ENCODE measurements around the gene CHAD.

The CHAD gene

DNA sequence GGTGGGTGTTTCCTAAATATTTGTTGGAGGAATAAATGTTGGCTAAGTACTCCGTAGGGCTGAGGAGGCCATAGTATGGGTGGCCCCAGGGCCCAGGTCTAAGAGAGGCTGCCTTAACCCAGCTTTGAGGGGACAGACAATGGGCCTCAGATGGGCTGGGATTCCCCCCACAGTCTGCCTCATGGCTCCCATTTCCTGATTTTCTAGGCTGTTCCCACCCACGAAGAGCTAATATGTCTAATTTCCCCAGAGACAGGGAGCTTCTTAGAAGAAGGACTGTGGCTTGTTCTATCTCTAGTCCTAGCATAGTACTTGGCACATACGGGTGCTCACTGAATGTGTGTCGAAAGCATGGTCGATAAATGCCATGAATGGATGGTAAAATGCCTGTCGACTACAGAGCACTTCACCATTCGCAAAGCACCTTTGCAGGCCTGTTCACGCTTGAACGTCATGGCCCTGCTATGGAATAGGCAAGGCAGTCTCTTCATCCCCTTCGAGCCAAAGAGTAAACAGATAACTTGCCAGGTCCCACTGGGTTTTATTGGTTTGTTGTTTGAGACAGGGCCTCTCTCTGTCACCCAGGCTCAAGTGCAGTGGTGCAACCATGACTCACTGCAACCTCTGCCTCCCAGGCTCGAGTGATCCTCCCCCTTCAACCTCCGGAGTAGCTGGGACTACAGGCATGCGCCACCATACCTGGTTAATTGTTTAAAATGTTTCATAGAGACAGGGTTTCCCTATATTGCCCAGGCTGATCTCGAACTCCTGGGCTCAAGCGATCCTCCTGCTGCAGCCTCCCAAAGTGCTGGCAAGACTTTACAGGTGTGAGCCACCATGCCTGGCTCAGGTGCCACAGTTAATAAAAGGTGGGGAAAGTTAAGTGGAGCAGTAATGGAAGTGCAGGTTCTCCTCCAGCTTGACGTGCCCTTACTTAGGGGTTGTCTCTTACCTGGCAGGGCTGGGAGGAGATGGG, 9.7 kb downstream of the CHAD start:
- no peak for ATAC-seq

DNA sequence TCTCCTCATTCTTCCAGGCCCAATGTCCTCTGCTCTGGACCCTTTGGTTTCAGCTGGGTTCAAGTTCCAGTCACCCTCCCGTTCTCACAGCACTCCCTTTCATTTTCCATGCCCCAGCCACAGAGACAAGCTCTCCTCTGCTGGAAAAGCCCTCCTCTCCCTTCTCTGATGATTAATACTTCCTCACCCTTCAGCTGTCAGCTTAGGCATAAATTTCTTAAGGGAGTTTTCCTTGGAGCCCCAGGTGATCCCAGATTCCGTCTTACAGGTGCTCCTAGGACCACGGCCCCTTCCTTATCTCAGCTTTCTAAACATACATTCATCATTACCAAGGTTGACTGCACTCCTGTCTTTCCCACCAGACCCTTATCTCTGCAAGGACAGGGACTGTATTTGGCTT, 10.4 kb downstream of the CHAD start:
- TF ChIP-seq ISL1 (CRISPR knock-in tag; IDR thresholded peaks at IDR 0.05) (no peak), CSDC2 (CRISPR knock-in tag; IDR thresholded peaks at IDR 0.05) (no peak), BACH2 (CRISPR knock-in tag; IDR thresholded peaks at IDR 0.05; ENCODE audit: borderline replicate concordance) (no peak), SNAI2 (CRISPR knock-in tag; IDR thresholded peaks at IDR 0.05) (no peak), ZC3H10 (CRISPR knock-in tag; IDR thresholded peaks at IDR 0.05) (no peak), ZNF565 (CRISPR knock-in tag; conservative IDR thresholded peaks at IDR 0.05; ENCODE audit: low read depth) (no peak)
- ATAC-seq: no peak

More for the DNA sequence above, 9.7 kb downstream of the CHAD start:
- TF ChIP-seq RARB (CRISPR knock-in tag; IDR thresholded peaks at IDR 0.05) (no peak), TOX (CRISPR knock-in tag; IDR thresholded peaks at IDR 0.05; ENCODE audit: borderline replicate concordance) (no peak), ZC3H10 (CRISPR knock-in tag; IDR thresholded peaks at IDR 0.05) (no peak), ARNTL (CRISPR knock-in tag; IDR thresholded peaks at IDR 0.05; ENCODE audit: borderline replicate concordance, low read depth) (no peak), ZNF70 (CRISPR knock-in tag; IDR thresholded peaks at IDR 0.05) (no peak), OSR1 (CRISPR knock-in tag; IDR thresholded peaks at IDR 0.05) (no peak), BACH2 (CRISPR knock-in tag; IDR thresholded peaks at IDR 0.05; ENCODE audit: borderline replicate concordance) (no peak), ZNF8 (CRISPR knock-in tag; IDR thresholded peaks at IDR 0.05) (no peak), ISL1 (CRISPR knock-in tag; IDR thresholded peaks at IDR 0.05) (no peak), GLIS3 (CRISPR knock-in tag; IDR thresholded peaks at IDR 0.05) (no peak), SNAI2 (CRISPR knock-in tag; IDR thresholded peaks at IDR 0.05) (no peak), ZFP30 (CRISPR knock-in tag; IDR thresholded peaks at IDR 0.05) (no peak), ZNF565 (CRISPR knock-in tag; conservative IDR thresholded peaks at IDR 0.05; ENCODE audit: low read depth) (no peak), ZFP3 (CRISPR knock-in tag; IDR thresholded peaks at IDR 0.05) (no peak)
- TF ChIP-seq, protein P1, sequence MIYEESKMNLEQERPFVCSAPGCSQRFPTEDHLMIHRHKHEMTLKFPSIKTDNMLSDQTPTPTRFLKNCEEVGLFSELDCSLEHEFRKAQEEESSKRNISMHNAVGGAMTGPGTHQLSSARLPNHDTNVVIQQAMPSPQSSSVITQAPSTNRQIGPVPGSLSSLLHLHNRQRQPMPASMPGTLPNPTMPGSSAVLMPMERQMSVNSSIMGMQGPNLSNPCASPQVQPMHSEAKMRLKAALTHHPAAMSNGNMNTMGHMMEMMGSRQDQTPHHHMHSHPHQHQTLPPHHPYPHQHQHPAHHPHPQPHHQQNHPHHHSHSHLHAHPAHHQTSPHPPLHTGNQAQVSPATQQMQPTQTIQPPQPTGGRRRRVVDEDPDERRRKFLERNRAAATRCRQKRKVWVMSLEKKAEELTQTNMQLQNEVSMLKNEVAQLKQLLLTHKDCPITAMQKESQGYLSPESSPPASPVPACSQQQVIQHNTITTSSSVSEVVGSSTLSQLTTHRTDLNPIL (CRISPR knock-in tag; IDR thresholded peaks at IDR 0.05; ENCODE audit: low read depth): no peak
- TF ChIP-seq, protein P2, sequence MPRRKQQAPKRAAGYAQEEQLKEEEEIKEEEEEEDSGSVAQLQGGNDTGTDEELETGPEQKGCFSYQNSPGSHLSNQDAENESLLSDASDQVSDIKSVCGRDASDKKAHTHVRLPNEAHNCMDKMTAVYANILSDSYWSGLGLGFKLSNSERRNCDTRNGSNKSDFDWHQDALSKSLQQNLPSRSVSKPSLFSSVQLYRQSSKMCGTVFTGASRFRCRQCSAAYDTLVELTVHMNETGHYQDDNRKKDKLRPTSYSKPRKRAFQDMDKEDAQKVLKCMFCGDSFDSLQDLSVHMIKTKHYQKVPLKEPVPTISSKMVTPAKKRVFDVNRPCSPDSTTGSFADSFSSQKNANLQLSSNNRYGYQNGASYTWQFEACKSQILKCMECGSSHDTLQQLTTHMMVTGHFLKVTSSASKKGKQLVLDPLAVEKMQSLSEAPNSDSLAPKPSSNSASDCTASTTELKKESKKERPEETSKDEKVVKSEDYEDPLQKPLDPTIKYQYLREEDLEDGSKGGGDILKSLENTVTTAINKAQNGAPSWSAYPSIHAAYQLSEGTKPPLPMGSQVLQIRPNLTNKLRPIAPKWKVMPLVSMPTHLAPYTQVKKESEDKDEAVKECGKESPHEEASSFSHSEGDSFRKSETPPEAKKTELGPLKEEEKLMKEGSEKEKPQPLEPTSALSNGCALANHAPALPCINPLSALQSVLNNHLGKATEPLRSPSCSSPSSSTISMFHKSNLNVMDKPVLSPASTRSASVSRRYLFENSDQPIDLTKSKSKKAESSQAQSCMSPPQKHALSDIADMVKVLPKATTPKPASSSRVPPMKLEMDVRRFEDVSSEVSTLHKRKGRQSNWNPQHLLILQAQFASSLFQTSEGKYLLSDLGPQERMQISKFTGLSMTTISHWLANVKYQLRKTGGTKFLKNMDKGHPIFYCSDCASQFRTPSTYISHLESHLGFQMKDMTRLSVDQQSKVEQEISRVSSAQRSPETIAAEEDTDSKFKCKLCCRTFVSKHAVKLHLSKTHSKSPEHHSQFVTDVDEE (CRISPR knock-in tag; IDR thresholded peaks at IDR 0.05): no peak
- TF ChIP-seq, protein P3, sequence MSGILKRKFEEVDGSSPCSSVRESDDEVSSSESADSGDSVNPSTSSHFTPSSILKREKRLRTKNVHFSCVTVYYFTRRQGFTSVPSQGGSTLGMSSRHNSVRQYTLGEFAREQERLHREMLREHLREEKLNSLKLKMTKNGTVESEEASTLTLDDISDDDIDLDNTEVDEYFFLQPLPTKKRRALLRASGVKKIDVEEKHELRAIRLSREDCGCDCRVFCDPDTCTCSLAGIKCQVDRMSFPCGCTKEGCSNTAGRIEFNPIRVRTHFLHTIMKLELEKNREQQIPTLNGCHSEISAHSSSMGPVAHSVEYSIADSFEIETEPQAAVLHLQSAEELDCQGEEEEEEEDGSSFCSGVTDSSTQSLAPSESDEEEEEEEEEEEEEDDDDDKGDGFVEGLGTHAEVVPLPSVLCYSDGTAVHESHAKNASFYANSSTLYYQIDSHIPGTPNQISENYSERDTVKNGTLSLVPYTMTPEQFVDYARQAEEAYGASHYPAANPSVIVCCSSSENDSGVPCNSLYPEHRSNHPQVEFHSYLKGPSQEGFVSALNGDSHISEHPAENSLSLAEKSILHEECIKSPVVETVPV (CRISPR knock-in tag; IDR thresholded peaks at IDR 0.05): no peak
- TF ChIP-seq, protein P4, sequence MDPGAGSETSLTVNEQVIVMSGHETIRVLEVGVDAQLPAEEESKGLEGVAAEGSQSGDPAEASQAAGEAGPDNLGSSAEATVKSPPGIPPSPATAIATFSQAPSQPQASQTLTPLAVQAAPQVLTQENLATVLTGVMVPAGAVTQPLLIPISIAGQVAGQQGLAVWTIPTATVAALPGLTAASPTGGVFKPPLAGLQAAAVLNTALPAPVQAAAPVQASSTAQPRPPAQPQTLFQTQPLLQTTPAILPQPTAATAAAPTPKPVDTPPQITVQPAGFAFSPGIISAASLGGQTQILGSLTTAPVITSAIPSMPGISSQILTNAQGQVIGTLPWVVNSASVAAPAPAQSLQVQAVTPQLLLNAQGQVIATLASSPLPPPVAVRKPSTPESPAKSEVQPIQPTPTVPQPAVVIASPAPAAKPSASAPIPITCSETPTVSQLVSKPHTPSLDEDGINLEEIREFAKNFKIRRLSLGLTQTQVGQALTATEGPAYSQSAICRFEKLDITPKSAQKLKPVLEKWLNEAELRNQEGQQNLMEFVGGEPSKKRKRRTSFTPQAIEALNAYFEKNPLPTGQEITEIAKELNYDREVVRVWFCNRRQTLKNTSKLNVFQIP (CRISPR knock-in tag; IDR thresholded peaks at IDR 0.05; ENCODE audit: borderline replicate concordance, low read depth): no peak

DNA sequence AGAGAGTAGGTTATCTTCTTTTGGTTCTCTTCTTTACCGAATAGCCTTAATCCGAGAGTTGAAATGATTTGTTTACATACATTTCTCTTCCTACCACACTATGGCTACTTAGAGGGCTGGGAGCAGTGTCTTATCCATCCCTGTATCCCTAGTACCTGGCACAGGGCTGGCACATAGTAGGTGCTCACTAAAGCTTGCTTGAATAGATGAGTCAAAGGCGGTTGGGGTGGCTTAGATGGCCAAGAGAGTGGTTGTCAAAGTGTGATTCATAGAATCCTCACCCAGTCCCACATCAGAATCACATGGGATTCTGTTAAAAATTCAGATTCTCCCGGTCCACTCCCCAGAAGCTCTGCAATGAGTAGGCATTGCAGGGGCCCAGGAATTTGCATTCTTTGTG, 11.1 kb downstream of the CHAD start:
- ATAC-seq: no peak
- no peak for TF ChIP-seq RARB (CRISPR knock-in tag; IDR thresholded peaks at IDR 0.05)
- TF ChIP-seq ZNF70 (CRISPR knock-in tag; IDR thresholded peaks at IDR 0.05): no peak
- TF ChIP-seq, protein P3 (CRISPR knock-in tag; IDR thresholded peaks at IDR 0.05): no peak
- TF ChIP-seq, protein P1 (CRISPR knock-in tag; IDR thresholded peaks at IDR 0.05; ENCODE audit: low read depth): no peak
- TF ChIP-seq, protein P4 (CRISPR knock-in tag; IDR thresholded peaks at IDR 0.05; ENCODE audit: borderline replicate concordance, low read depth): no peak
- TF ChIP-seq, protein P2 (CRISPR knock-in tag; IDR thresholded peaks at IDR 0.05): no peak
- no peak for TF ChIP-seq TOX (CRISPR knock-in tag; IDR thresholded peaks at IDR 0.05; ENCODE audit: borderline replicate concordance)
- no peak for TF ChIP-seq ARNTL (CRISPR knock-in tag; IDR thresholded peaks at IDR 0.05; ENCODE audit: borderline replicate concordance, low read depth)
- no peak for TF ChIP-seq ZFP30 (CRISPR knock-in tag; IDR thresholded peaks at IDR 0.05)
- no peak for TF ChIP-seq ZNF8 (CRISPR knock-in tag; IDR thresholded peaks at IDR 0.05)

All from SK-N-SH treated with all-trans-retinoic acid at 6 μM for 48 hours (cell line).